NCI-H1092 (cell line): ENCODE results near the gene RAX2.

Source experiments
- DNase-seq: peaks from one replicate; lab custom pipeline; 2025; lab: John Stamatoyannopoulos, UW

The RAX2 gene

GRCh38 chr19:3801412-3802096 is 29.5 kb upstream of the RAX2 start:
- DNase-seq, result peak; percentile 35

- DNase-seq, result no peak
Observed at GRCh38 chr19:3800996-3801395, 29.0 kb upstream of the RAX2 start.

- no peak for DNase-seq
Observed at GRCh38 chr19:3798137-3798536, 26.1 kb upstream of the RAX2 start.

DNA sequence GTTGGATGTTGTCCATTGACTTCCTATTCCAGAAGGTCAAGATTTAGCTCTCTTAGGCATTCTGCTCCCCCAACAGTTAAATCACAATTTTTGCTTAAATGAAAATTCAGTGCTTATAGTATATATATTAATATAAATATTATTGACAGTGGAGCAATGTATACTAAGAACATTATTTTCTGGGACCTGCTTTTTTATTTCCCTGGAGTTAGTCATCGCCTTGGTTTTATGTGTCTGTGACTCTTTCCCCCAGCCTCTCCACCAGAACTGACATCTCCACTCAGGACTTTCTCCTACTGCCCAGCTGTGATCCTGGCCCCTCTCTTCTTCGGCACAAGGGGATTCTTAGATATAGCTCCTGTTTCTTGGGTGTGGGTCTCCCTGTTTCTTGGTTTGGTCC is 24.3 kb upstream of the RAX2 start:
- DNase-seq, result no peak

DNA sequence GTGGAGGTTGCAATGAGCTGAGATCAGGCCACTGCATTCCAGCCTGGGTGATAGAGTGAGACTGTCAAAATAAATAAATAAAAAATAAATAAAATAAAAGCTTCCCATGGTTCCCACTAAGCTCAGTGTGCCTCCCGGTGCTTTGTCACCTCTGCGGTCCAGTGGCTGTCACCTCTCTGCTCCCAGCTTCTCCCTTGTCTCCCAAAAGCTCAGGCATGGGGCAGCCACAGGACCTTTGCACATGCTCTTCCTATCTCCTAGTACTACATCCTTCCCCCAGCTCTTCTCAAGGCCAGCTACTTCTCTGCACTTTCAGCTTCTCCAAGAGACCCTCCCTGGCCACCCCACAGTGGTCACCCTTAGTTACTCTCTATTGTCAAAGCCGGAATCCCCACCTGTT is 21.8 kb upstream of the RAX2 start:
- no peak for DNase-seq

DNA sequence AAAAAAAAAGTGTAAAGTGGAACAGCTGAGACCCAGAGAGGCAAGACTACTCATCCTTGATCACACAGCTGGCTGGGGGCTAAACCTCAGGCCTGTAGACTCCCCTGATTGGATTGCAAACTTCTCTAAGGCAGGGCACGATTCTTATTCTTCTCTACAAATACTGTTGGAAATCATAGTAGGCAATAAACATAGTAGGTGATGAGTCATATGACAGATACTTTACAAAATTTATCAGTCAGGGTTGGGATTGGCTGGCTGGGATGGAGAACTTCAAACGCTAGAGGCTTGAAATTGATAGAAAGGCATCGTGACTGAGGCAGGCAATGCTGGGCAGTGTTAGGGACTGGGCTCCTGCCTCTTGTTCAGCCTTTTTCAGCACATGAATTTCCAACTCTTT is 20.1 kb upstream of the RAX2 start:
- DNase-seq, result no peak

GRCh38 chr19:3790941-3791340 is 18.9 kb upstream of the RAX2 start:
- DNase-seq, result no peak

DNA sequence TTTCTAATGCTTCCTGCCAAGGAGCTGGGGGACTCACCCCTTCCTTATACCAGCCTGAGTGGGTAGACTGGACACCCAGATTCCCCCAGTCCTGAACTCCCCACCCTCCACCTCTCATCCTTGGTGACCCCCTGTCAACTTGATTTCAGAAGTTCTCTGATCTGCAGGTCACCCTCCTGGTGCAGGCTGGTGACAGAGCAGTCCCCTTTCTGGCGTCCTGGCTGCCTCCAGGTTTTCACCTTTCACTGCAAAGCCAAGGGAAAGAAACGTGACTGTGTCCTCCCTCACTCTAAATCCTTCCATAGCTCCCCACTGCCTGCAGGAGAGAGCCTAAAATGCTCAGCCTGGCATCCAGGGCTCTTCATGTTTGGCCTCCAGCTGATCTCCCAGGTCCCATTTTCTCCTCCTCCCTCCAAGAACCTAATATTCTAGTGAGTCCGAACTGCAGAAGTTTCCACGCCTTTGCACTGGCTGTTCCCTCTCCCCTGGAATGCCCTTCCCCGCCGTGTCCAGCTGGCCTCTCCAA is 18.2 kb upstream of the RAX2 start:
- no peak for DNase-seq

DNA sequence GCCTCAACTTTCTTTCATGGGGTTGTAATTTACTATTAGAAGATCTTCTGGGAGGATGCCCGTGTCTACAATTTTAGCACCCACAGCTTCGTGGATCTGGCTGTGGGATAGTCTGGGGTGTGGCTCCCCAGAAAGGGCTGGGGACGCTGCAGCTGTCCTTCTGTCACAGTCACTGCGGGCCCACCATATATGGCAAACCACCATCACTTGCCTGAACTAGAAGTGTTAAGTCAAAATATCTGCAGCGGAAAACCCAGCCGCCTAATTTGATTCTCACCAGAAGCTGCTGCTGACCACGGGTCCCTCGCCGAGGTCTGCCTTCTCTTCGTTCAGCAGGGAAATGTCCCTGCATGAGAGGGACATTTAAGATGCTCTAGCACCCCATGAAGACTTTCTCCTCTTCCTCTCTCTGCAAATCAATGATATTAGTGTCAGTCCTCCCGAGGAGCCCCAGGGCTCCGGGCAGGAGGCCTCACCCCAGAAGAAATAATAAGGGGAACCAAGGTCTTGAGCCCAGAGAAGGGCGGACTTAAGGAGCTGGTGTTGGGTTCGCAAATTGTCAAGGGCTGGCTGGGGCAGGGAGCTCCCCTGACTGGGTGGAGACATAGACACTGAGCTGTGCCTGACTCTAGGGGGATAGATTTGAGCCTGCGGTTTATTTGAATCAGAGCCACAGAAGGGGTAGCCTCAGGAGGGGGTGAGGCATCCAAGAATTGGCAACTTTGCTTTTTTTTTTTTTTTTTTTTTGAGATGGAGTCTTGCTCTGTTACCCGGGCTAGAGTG is 17.2 kb upstream of the RAX2 start:
- no peak for DNase-seq

GRCh38 chr19:3785938-3786824 is 14.2 kb upstream of the RAX2 start, which contains the start of gene MATK:
Gene MATK, minus strand, starts transcription at chr19:3786381. Its CDS starts 1,246 bp downstream, at chr19:3785135.
- no peak for DNase-seq

DNA sequence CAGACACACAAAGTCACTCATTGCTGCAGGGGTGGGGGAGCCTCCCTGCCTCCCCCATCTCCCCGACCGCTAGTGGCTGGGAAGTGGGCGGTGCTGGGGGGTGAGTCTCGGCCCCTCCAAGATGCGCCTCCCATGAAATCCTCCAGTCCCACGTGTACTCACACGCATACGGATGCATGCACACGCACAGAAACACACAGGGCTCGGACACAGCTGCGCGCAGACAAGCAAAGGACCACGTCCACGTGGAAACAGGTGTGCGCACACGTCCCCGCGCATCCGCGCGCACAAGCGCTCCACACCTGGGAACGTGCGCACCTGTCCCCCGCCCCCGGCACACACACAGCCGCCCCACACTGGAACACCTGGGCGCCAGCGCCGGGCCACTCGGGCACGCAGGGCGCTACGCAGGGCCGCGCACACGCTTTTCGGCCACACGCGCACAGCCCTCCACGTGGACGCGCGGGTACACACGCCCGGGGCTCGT is 13.5 kb upstream of the RAX2 start:
- DNase-seq, result no peak

- no peak for DNase-seq
Observed at GRCh38 chr19:3784607-3785450, 12.8 kb upstream of the RAX2 start.

- DNase-seq, result no peak
Observed at GRCh38 chr19:3783660-3784584, 11.9 kb upstream of the RAX2 start.

GRCh38 chr19:3782903-3783302 is 10.9 kb upstream of the RAX2 start:
- no peak for DNase-seq

- DNase-seq, result no peak
Observed at GRCh38 chr19:3782330-3782729, 10.3 kb upstream of the RAX2 start.

GRCh38 chr19:3781603-3782002 is 9.6 kb upstream of the RAX2 start:
- DNase-seq, result no peak

- DNase-seq, result no peak
Observed at GRCh38 chr19:3780786-3781304, 8.8 kb upstream of the RAX2 start.

DNA sequence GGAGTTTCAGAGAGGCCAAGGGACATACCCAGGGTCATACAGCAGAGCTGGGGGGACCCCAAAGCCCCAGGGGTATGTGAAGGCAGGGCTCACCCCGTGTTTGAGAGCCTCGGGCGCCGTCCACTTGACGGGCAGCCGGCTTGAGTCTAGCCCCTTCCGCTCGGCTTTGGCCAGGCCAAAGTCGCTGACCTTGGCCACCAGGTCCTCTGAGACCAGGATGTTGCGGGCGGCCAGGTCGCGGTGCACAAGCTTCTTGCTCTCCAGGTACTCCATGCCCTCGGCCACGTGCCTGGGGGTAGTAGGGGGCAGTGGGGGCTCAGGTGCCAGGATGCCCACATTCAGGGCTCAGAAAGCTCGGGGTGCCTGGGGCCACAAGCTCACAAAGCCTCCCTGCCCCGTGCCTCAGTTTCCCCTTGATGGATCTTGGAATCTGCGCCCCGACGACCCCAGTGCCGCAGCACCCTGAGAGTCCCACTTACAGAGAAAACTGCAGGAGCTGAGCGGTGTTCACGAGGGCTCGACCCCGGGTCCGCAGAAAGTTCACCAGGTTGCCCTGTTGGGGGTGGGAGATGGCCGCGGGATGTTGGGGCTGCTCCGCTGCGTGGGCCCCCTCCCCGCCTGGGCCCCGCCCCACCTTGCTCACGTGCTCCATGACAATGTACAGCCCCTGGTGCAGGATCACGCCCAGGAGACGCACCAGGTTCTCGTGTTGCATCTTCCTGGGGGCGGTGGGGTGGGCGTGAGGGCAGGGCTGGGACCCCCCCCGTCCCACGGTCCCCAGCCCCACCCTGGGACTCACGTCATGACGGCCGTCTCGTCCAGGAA is 7.1 kb upstream of the RAX2 start:
- DNase-seq, result no peak
